GM18870 (cell line): Measurements from ENCODE around the gene YDJC.
"Not testable (repeated sequence)": the region's sequence is repeated elsewhere in the genome, so short reads cannot be mapped to it uniquely, and the experiment has no call there.

Experiments
- ATAC-seq: cut with Tn5 transposase; IDR thresholded peaks from one replicate; pipeline ENCODE4 v1.9.1; 2021; ENCODE audit warnings: moderate library complexity; ENCODE audit not compliant: unreplicated experiment

The YDJC gene

DNA sequence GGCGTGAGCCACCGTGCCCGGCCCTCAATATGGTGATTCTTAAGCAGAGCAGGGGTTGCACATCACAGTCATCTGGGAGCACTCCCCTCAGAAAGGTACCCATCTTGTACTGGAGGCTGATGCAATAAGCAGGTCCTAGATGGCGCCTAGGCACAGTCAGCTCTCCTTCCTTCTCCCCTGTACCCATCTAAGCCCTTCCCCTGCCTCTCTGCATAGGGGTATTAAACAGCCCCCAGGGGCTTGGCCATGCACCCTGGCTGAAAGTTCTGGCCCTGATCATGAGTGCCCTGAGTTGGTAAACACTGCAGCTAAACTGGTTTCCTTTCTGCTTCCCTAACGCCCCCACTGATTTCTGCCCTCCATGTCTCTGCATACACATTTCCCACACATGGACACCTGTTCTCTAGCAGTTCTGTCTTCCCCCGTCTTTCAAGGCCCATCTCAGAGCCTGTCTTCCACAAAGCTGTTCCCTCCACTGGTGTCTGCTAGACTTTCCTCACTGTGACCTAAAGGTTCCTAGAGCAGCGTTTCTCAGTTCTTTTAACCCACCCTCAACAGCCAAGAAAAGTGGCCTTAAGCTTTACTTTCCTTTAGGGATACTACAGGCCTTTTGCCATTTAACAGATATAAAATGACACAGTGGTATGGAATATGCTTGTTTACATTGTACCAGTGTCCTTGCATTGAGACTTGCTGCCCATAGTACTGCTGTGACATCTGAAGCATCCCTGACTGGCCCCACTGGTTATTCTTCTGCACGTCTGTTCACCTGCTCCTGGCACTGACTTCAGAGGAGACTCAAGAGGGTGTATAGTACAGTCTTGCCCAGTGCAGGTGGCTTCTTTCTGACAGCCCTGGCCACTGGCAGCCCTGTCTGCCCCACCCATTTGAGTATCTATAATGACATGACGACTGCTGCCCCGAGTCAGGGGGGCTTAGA lies 46.8 kb downstream of the YDJC start:
- ATAC-seq: no peak

- not testable (repeated sequence) for ATAC-seq
These were observed 48.7 kb downstream of the YDJC start for GRCh38 chr22:21581009-21581713.

DNA sequence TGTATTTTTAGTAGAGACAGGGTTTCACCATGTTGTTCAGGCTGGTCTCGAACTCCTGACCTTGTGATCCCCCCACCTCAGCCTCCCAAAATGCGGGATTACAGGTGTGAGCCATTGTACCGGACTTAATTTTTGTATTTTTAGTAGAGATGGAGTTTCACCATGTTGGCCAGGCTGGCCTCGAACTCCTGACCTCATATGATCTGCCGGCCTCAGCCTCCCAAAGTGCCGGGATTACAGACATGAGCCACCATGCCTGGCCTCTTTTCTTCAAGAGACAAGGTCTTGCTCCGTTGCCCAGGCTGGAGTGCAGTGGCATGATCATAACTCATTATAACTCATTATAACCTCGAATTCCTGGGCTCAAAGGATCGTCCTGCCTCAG lies 49.2 kb downstream of the YDJC start:
- not testable (repeated sequence) for ATAC-seq

DNA sequence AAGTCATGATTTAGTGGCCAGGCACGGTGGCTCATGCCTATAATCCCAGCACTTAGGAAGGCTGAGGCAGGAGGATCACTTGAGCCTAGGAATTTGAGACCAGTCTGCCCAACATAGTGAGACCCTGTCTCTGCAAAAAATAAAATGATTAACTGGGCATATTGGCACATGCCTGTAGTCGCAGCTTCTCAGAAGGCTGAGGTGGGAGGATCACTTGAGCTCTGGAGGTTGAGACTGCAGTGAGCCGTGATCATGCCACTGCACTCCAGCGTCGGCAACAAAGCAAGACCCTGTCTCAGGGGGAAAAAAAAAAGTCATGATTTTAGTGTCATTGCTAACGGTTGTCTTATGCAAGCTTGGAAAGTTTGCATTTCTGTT lies 50.4 kb downstream of the YDJC start:
- ATAC-seq: no peak
